HepG2 (cell line): ENCODE data around the gene SRSF10. TPM values are rescaled to one million over a fixed set of nuclear protein-coding genes. Genes with fewer than 3 reads are reported as not detected.

Source experiments
- ATAC-seq: fragments of 200-7000 bp; cut with Tn5 transposase; 3 replicates; pipeline ENCODE4 v1.9.1; 2020; ENCODE audit warnings: mild to moderate bottlenecking, moderate library complexity
- BruUV-seq: library from RNA; stranded (reverse); fragments of 400-500 nt; replicated peaks from 2 replicates; lab custom pipeline; 2021; lab: Mats Ljungman, UMichigan
- CTCF ChIA-PET: fragments of 300-600 bp; formaldehyde crosslinking; extraction: SDS; loops from one replicate; lab custom pipeline; 2021; ENCODE audit warnings: low total read pairs, inconsistent platforms, low intra/inter-chr PET ratio; lab: Yijun Ruan, JAX
- POLR2A ChIA-PET: fragments of 350-600 bp; sonication (Branson Sonifier 250); formaldehyde crosslinking; loops from one replicate; lab custom pipeline; 2020; ENCODE audit warnings: antibody characterized with exemption, inconsistent platforms; lab: Yijun Ruan, JAX
- DNase-seq: peaks from one replicate; pipeline ENCODE4 v3.0.0-alpha.2; 2015; ENCODE audit warnings: low spot score
- FAIRE-seq: peaks from 3 replicates; lab custom pipeline; 2011; peaks lifted over from hg19 to GRCh38; lab: Jason Lieb, UNC
- H2AFZ ChIP-seq: one replicate; pipeline ENCODE4 v1.6.1; 2011; ENCODE audit warnings: low read length, inconsistent platforms
- H3K27ac ChIP-seq: fragments of 300-600 bp; 3 replicates; pipeline ENCODE4 v1.8.0; 2011; ENCODE audit warnings: mixed run types, mild to moderate bottlenecking, mixed read lengths, low read length, inconsistent platforms; ENCODE audit not compliant: insufficient read depth; ENCODE audit errors: extremely low read length
- H3K27me3 ChIP-seq, 2 experiments: fragments of 200-600 bp in 1 of 2; 2 replicates in 1 of 2; 3 replicates in 1 of 2; pipeline versions ENCODE4 v1.6.0 to v1.8.0; 2011; ENCODE audit warnings: low read length in 2 of 2, mild to moderate bottlenecking in 2 of 2, moderate library complexity in 2 of 2, inconsistent platforms in 1 of 2; ENCODE audit not compliant: insufficient read depth in 2 of 2, control insufficient read depth in 1 of 2
- H3K36me3 ChIP-seq, 2 experiments: fragments of 200-600 bp in 1 of 2; replicated peaks in 1 of 2; 2 replicates in 1 of 2; 3 replicates in 1 of 2; pipeline versions ENCODE4 v1.5.1 to v1.8.0; 2011; ENCODE audit warnings: low read length in 2 of 2, inconsistent platforms in 1 of 2; ENCODE audit not compliant: insufficient read depth in 2 of 2, control insufficient read depth in 1 of 2
- H3K4me1 ChIP-seq: 2 replicates; pipeline ENCODE4 v1.5.1; 2012; ENCODE audit warnings: low read length, inconsistent platforms; ENCODE audit not compliant: insufficient read depth
- H3K4me2 ChIP-seq: 2 replicates; pipeline ENCODE4 v1.6.0; 2011; ENCODE audit warnings: low read depth, low read length, inconsistent platforms
- H3K4me3 ChIP-seq, 3 experiments: fragments of 200-600 bp in 1 of 3; sonication (generic), shearing (Covaris generic) in 1 of 3; replicated peaks in 1 of 3; 2 replicates each; pipeline ENCODE4 v1.5.1; 2011 to 2016; ENCODE audit warnings: low read length in 3 of 3, inconsistent platforms in 2 of 3, low read depth in 2 of 3, mild to moderate bottlenecking in 2 of 3, control low read depth in 1 of 3, mixed read lengths in 1 of 3; ENCODE audit not compliant: insufficient read depth in 1 of 3
- H3K79me2 ChIP-seq: one replicate; pipeline ENCODE4 v1.6.1; 2011; ENCODE audit warnings: low read length, inconsistent platforms; ENCODE audit not compliant: insufficient read depth
- H3K9ac ChIP-seq: 2 replicates; pipeline ENCODE4 v1.6.0; 2011; ENCODE audit warnings: mild to moderate bottlenecking, low read depth, low read length, inconsistent platforms; ENCODE audit not compliant: insufficient read depth
- H3K9me3 ChIP-seq: 2 replicates; pipeline ENCODE4 v1.5.1; 2012; ENCODE audit warnings: mild to moderate bottlenecking, low read length
- H4K20me1 ChIP-seq: 2 replicates; pipeline ENCODE4 v1.6.0; 2011; ENCODE audit warnings: inconsistent platforms, mild to moderate bottlenecking, low read length, moderate library complexity; ENCODE audit not compliant: insufficient read depth
- CEBPB ChIP-seq: IDR thresholded peaks from 2 replicates; pipeline ENCODE4 v1.6.1; 2011; ENCODE audit warnings: low read depth, low read length, improper control_type of control experiment, borderline replicate concordance
- EP300 ChIP-seq, 3 experiments: sonication (generic) in 1 of 3; formaldehyde crosslinking in 1 of 3; IDR thresholded peaks; 2 replicates each; pipeline versions ENCODE4 v1.5.1 to v1.6.1; 2011 to 2020; ENCODE audit warnings: low read depth in 2 of 3, low read length in 2 of 3, borderline replicate concordance in 1 of 3, improper control_type of control experiment in 1 of 3, mild to moderate bottlenecking in 1 of 3, missing genetic modification reagents in 1 of 3, moderate library complexity in 1 of 3
- ETV5 ChIP-seq: IDR thresholded peaks from 2 replicates; pipeline ENCODE4 v1.6.1; 2018; ENCODE audit warnings: missing biosample characterization, missing genetic modification reagents, inconsistent platforms, borderline replicate concordance
- FOXK1 ChIP-seq: sonication (generic); formaldehyde crosslinking; IDR thresholded peaks from 2 replicates; pipeline ENCODE4 v1.4.0; 2020; ENCODE audit warnings: low read depth, missing genetic modification reagents, borderline replicate concordance
- FOXO1 ChIP-seq: sonication (generic); formaldehyde crosslinking; IDR thresholded peaks from 2 replicates; pipeline ENCODE4 v1.4.0; 2020; ENCODE audit warnings: missing genetic modification reagents
- RBM39 ChIP-seq: fragments of 200-400 bp; formaldehyde crosslinking; IDR thresholded peaks from one replicate; pipeline ENCODE4 v1.6.1; 2018; ENCODE audit warnings: antibody characterized with exemption, mild to moderate bottlenecking, low read depth, low read length; ENCODE audit not compliant: poor library complexity, severe bottlenecking
- RXRB ChIP-seq: IDR thresholded peaks from 2 replicates; pipeline ENCODE4 v1.6.1; 2016; ENCODE audit warnings: borderline replicate concordance, missing genetic modification reagents, missing compliant biosample characterization
- SALL2 ChIP-seq: sonication (generic); formaldehyde crosslinking; IDR thresholded peaks from 2 replicates; pipeline ENCODE4 v1.8.1; 2023; ENCODE audit warnings: mild to moderate bottlenecking, missing genetic modification reagents, inconsistent platforms
- SOX6 ChIP-seq, 2 experiments: fragments of 450-650 bp in 1 of 2; sonication (generic) in 1 of 2; formaldehyde crosslinking in 1 of 2; IDR thresholded peaks; 2 replicates each; pipeline versions ENCODE4 v1.4.0 to v1.6.1; 2017 to 2020; ENCODE audit warnings: antibody characterized with exemption in 1 of 2, mild to moderate bottlenecking in 1 of 2, missing genetic modification reagents in 1 of 2
- TARDBP ChIP-seq: sonication (generic); formaldehyde crosslinking; IDR thresholded peaks from 2 replicates; pipeline ENCODE4 v1.8.0; 2022; ENCODE audit warnings: mild to moderate bottlenecking, missing genetic modification reagents
- THAP11 ChIP-seq: IDR thresholded peaks from 2 replicates; pipeline ENCODE4 v1.6.1; 2016; ENCODE audit warnings: missing biosample characterization, missing genetic modification reagents
- THYN1 ChIP-seq: sonication (generic); formaldehyde crosslinking; IDR thresholded peaks from 2 replicates; pipeline ENCODE4 v1.8.1; 2023; ENCODE audit warnings: low read depth, mild to moderate bottlenecking, moderate library complexity, missing genetic modification reagents, borderline replicate concordance
- ZBTB34 ChIP-seq: sonication (generic); formaldehyde crosslinking; IDR thresholded peaks from 2 replicates; pipeline ENCODE4 v1.8.0; 2022; ENCODE audit warnings: mild to moderate bottlenecking, missing genetic modification reagents
- ZMYM4 ChIP-seq: sonication (generic); formaldehyde crosslinking; IDR thresholded peaks from 2 replicates; pipeline ENCODE4 v1.8.1; 2023; ENCODE audit warnings: mild to moderate bottlenecking, missing genetic modification reagents
- ZNF414 ChIP-seq: sonication (generic); formaldehyde crosslinking; IDR thresholded peaks from 2 replicates; pipeline ENCODE4 v1.5.0; 2020; ENCODE audit warnings: missing genetic modification reagents
- ZNF501 ChIP-seq: sonication (generic); formaldehyde crosslinking; IDR thresholded peaks from 2 replicates; pipeline ENCODE4 v1.5.1; 2020; ENCODE audit warnings: mild to moderate bottlenecking, moderate library complexity, missing genetic modification reagents
- WGBS: methylation state at CpG from one replicate; pipeline ENCODE4 v1.1.6; 2017; ENCODE audit warnings: low lambda C conversion rate; 5-methylcytosine and 5-hydroxymethylcytosine counted together
- in situ Hi-C: cut with HindIII; loops from 2 replicates; pipeline ENCODE4 v1.10.0; 2017; ENCODE audit warnings: low pct_unique_long_range_greater_than_20kb; ENCODE audit not compliant: extremely low pct_ligation_motif_present
- intact Hi-C: fragments of 100-400 bp; cut with micrococcal nuclease; formaldehyde crosslinking; loops from one replicate; pipeline ENCODE4 v1.10.0; 2022; ENCODE audit not compliant: unreplicated experiment
- polyA plus RNA-seq, 8 experiments: library from polyadenylated mRNA; depleted of rRNA in 3 of 8; stranded (reverse) in 7 of 8; unstranded in 1 of 8; fragments of >200 nt; fragmentation: Illumina TruSeq in 4 of 8; extraction: Trizol in 4 of 8; gene quantifications; 2 replicates each; pipeline versions ENCODE4 v1.2.1 to v1.2.3, GENCODE V29; 2011 to 2016; ENCODE audit warnings: low read depth in 4 of 8, missing spikeins in 1 of 8, mixed read lengths in 1 of 8; ENCODE audit not compliant: insufficient read depth in 1 of 8
- total RNA-seq, 5 experiments: library from RNA; depleted of rRNA; stranded (reverse); fragments of >200 nt; fragmentation: Illumina TruSeq; extraction: Trizol; gene quantifications; 2 replicates each; pipeline ENCODE4 v1.2.3, GENCODE V29; 2016; ENCODE audit warnings: low read depth in 1 of 5
- TF ChIP-seq, protein P1 (sequence below): sonication (generic); formaldehyde crosslinking; IDR thresholded peaks from 2 replicates; pipeline ENCODE4 v1.4.0; 2020; ENCODE audit warnings: missing genetic modification reagents, borderline replicate concordance
- TF ChIP-seq, protein P2 (sequence below): IDR thresholded peaks from 2 replicates; pipeline ENCODE4 v1.6.1; 2016

The SRSF10 gene
- total and polyA plus RNA-seq, 2 of the 13 experiments (the other 11 are each of a cell fraction or from before 2014, with no cell fraction given), result 126 to 186 TPM

DNA sequence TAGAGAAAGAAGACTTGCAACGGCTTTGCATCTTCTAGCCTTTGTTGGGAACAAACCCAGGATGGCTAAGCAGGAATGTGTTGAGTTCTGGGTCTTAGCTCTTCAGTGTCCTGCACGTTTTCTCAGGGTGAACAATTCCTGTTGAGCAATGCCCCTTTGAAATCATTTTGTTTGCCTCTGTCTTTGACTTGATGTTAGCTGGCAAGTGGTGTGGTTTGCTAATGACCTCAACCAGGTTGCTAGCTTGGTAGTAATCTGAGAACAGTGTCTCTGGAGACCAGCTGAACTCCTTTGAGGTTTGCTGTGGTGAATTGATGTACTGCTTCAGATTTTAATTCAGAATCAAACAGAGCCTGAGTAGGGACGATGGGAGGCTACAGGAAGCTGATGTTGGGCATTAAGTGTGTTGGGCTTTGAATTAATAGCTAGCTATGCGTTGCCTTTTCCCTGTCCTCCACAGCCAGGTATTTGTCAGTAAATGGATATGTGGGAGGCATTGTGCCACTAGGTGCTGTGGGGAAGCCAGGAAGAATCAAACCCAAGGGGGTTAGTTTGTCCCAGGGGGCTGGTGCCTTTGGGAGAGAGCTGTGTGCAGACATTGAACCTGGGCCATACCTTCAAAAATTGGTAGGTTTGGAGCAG lies 23.3 kb upstream of the SRSF10 start:
- 2% methylated on average over 4 of the region's 4 CpGs for WGBS
- ChIA-PET CTCF (no interaction called here), POLR2A (interaction anchor here (1.2 to 4.0 kb wide), 8 partner anchors 9 to 178 kb away, joined by 4 to 63 read pairs (median 8); partner anchors contain the start of genes HMGCL, PNRC2 and SRSF10)
- DNase-seq (peak; percentile 86), ATAC-seq (peak; percentile 81), FAIRE-seq (peak; percentile 87)
- BruUV-seq, result no TSS peak
- Histone ChIP-seq H3K27ac (peak overlapping the region; percentile 71), H2AFZ (no peak overlapping the region), H3K79me2 (no peaks in the 10 kb centered on the region), H3K4me1 (peaks cover 81% of the 10 kb centered on the region), H3K9ac (peak overlapping the region; percentile 61), H3K27me3 (no peaks in the 10 kb centered on the region), H3K4me2 (peak overlapping the region; percentile 80), H3K4me3 (peak overlapping the region in 2 of 3 experiments; percentile 31 to 46; a peak in 3 of 6 replicates), H4K20me1 (no peaks in the 10 kb centered on the region), H3K36me3 (no peaks in the 10 kb centered on the region), H3K9me3 (no peaks in the 10 kb centered on the region)
- in situ Hi-C loops (no loop called here), intact Hi-C loops (loop anchor here (2.0 kb wide), 1 partner anchor 17 kb away; no protein-coding TSS in a partner anchor)
- peak; percentile 56; the same call in 1 of the 2 replicates for TF ChIP-seq ETV5 (CRISPR knock-in tag)
- TF ChIP-seq THAP11 (CRISPR knock-in tag), result peak; percentile 56
- TF ChIP-seq FOXK1, result no peak
- TF ChIP-seq RBM39, result no peak
- peak; percentile 85 for TF ChIP-seq CEBPB
- TF ChIP-seq RXRB (CRISPR knock-in tag), result peak; percentile 67
- TF ChIP-seq EP300 (IDR thresholded peaks at IDR 0.05; ENCODE audit: low read depth in 2 of 2, low read length in 2 of 2), result peak in 1 of 2 experiments; percentile 51; a peak in 1 of 4 replicates
- peak; percentile 21; the same call in 1 of the 2 replicates for TF ChIP-seq EP300 (CRISPR knock-in tag; IDR thresholded peaks at IDR 0.05; ENCODE audit: borderline replicate concordance)
- TF ChIP-seq THYN1 (CRISPR knock-in tag), result 0 out of 2 replicates have a peak, but pooled peaks have one; percentile 40
- TF ChIP-seq TARDBP (CRISPR knock-in tag), result peak; percentile 24; the same call in 1 of the 2 replicates
- TF ChIP-seq ZMYM4, result peak; percentile 20; the same call in 1 of the 2 replicates
- 0 out of 2 replicates have a peak, but pooled peaks have one; percentile 64 for TF ChIP-seq ZBTB34 (CRISPR knock-in tag)
- TF ChIP-seq FOXO1 (CRISPR knock-in tag), result peak; percentile 43; the same call in 1 of the 2 replicates
- no peak for TF ChIP-seq SALL2 (CRISPR knock-in tag)
- TF ChIP-seq, protein P1, sequence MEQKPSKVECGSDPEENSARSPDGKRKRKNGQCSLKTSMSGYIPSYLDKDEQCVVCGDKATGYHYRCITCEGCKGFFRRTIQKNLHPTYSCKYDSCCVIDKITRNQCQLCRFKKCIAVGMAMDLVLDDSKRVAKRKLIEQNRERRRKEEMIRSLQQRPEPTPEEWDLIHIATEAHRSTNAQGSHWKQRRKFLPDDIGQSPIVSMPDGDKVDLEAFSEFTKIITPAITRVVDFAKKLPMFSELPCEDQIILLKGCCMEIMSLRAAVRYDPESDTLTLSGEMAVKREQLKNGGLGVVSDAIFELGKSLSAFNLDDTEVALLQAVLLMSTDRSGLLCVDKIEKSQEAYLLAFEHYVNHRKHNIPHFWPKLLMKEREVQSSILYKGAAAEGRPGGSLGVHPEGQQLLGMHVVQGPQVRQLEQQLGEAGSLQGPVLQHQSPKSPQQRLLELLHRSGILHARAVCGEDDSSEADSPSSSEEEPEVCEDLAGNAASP (CRISPR knock-in tag), result no peak
- TF ChIP-seq, protein P2, sequence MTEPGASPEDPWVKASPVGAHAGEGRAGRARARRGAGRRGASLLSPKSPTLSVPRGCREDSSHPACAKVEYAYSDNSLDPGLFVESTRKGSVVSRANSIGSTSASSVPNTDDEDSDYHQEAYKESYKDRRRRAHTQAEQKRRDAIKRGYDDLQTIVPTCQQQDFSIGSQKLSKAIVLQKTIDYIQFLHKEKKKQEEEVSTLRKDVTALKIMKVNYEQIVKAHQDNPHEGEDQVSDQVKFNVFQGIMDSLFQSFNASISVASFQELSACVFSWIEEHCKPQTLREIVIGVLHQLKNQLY, result 0 out of 2 replicates have a peak, but pooled peaks have one; percentile 22
- 0 out of 2 replicates have a peak, but pooled peaks have one; percentile 44 for TF ChIP-seq ZNF501
- TF ChIP-seq ZNF414, result peak; percentile 73; the same call in 1 of the 2 replicates
- TF ChIP-seq SOX6 (IDR thresholded peaks at IDR 0.05), result no peak
- peak; percentile 93 for TF ChIP-seq SOX6 (CRISPR knock-in tag; IDR thresholded peaks at IDR 0.05)
